Cardiac fibroblast (primary cell): ENCODE data around the gene DLEC1.

Experiments used
- DNase-seq, 2 donors: peaks; one replicate each; pipeline versions ENCODE4 v3.0.0 to v3.0.0-alpha.2; 2010; ENCODE audit warnings: low read depth in 2 of 2
- H3K4me3 ChIP-seq, 2 donors: replicated peaks in 1 of 2; 1 replicate in 1 of 2; 2 replicates in 1 of 2; pipeline ENCODE4 v1.5.1; 2011; ENCODE audit warnings: low read depth in 2 of 2, low read length in 2 of 2, mild to moderate bottlenecking in 2 of 2, moderate library complexity in 1 of 2
- TF ChIP-seq, protein P1 (sequence below): IDR thresholded peaks from one replicate; pipeline ENCODE4 v1.5.1; 2011; ENCODE audit warnings: low read depth, mild to moderate bottlenecking, low read length, inconsistent platforms

The DLEC1 gene

DNA sequence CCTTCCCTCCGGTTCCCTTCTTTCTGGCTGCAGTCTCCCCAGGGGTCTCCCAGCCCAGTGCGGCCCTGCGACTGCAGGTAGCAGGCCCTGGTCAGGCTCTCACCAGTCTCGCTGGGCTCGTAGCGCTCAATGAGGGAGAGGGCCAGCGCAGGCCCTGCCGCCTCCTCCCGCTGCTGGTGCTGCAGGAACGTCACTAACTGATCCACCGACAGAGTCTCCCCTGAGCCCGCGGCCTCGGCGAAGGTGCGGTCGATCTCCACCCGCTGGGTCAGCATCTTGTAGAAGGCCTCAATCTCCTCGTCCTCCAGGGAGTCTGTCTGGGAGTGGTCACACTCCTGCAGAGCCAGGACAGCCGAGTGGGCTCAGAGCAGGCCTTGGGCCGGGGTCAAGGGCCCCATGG, 27.9 kb upstream of the DLEC1 start:
- TF ChIP-seq, protein P1, sequence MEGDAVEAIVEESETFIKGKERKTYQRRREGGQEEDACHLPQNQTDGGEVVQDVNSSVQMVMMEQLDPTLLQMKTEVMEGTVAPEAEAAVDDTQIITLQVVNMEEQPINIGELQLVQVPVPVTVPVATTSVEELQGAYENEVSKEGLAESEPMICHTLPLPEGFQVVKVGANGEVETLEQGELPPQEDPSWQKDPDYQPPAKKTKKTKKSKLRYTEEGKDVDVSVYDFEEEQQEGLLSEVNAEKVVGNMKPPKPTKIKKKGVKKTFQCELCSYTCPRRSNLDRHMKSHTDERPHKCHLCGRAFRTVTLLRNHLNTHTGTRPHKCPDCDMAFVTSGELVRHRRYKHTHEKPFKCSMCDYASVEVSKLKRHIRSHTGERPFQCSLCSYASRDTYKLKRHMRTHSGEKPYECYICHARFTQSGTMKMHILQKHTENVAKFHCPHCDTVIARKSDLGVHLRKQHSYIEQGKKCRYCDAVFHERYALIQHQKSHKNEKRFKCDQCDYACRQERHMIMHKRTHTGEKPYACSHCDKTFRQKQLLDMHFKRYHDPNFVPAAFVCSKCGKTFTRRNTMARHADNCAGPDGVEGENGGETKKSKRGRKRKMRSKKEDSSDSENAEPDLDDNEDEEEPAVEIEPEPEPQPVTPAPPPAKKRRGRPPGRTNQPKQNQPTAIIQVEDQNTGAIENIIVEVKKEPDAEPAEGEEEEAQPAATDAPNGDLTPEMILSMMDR: no peak
- H3K4me3 ChIP-seq: no peak overlapping the region
- DNase-seq: no peak

DNA sequence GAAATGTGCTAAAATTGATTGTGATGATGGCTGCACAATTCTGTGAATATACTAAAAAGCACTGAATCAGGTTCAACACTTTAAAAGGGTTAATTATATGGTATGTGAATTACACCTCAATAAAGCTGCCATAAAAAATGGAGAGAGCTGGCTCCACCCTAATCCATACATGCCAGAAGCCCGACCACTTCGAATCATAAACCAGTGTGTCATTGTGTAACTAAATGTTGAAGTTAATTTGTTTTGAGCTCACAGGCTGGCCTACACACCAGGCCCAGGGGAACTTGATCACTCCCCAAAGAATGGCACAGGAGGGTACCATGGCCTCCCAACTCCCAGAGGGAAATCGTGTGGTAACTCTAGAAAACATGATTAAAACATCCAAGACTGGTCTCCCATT, 23.5 kb upstream of the DLEC1 start:
- DNase-seq: no peak
- H3K4me3 ChIP-seq: no peak overlapping the region
- TF ChIP-seq, protein P1: no peak

DNA sequence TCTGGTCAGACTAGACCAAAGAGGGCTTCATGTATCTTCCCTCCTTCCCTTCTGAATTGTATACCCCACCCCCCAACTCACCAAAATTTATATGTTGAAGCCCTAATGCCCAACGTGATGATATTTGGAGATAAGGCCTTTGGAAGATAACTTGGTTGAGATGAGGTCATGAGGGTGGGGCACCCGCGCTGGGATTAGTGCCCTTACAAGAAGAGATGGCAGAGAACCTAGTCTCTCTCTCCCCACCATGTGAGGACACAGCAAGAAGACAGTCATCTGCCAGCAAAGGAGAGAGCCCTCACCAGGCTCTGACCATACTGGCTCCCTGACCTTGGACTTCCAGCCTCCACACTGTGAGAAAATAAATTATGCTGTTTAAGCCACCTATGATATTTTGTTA, 23.0 kb upstream of the DLEC1 start:
- no peak for DNase-seq
- TF ChIP-seq, protein P1: no peak

DNA sequence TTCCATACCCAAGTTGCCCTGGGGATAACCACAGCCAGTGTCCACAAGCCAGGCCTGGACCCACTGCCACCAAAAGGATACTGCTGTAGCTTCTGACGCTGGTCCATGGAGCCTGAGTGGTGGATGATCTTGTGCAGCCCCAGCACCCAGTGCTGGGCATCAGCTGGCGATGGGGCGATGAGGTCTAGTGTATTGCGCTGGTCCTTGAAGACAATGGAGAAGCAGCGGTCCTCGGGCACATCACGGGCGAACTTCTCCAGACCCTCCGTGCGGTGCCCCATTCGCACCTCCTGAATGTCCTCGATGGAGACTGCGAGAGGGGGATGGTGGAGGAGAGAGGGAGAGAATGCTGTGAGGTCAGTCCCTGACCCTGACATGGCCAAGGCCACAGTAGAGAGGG, 22.6 kb upstream of the DLEC1 start:
- TF ChIP-seq, protein P1: no peak
- DNase-seq: no peak
- H3K4me3 ChIP-seq: no peak overlapping the region

More for the DNA sequence above, 23.0 kb upstream of the DLEC1 start:
- H3K4me3 ChIP-seq: no peak overlapping the region

DNA sequence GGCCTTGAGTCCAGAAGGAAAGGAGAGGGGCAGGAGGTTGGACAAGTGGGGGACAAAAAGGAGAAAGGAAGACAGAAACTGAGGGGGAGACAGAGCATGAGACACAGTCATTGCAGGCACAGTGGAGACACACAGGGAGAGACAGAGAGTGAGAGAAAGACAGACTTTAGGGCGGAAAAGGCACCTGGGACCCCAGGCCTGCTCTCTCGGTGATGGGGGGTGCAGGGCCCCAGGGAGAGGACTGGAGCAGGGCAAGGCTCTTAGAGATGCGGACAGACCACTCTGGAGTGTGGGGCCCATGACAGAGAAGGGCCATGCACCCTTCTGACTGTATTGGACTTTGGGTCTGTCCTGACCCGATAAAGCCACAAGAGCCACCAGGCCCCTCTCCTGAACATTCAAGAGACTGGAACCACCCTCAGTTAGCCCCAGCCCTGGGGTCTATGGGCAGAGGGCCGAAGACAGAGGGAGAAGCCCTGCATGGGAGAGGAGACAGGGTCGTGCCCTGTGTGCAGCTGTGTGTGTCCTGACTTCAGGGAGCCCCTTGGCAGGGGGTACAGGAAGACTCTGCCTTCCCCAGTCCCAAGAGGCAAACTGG, 22.1 kb upstream of the DLEC1 start:
- no peak for DNase-seq
- TF ChIP-seq, protein P1: no peak
- no peak overlapping the region for H3K4me3 ChIP-seq

DNA sequence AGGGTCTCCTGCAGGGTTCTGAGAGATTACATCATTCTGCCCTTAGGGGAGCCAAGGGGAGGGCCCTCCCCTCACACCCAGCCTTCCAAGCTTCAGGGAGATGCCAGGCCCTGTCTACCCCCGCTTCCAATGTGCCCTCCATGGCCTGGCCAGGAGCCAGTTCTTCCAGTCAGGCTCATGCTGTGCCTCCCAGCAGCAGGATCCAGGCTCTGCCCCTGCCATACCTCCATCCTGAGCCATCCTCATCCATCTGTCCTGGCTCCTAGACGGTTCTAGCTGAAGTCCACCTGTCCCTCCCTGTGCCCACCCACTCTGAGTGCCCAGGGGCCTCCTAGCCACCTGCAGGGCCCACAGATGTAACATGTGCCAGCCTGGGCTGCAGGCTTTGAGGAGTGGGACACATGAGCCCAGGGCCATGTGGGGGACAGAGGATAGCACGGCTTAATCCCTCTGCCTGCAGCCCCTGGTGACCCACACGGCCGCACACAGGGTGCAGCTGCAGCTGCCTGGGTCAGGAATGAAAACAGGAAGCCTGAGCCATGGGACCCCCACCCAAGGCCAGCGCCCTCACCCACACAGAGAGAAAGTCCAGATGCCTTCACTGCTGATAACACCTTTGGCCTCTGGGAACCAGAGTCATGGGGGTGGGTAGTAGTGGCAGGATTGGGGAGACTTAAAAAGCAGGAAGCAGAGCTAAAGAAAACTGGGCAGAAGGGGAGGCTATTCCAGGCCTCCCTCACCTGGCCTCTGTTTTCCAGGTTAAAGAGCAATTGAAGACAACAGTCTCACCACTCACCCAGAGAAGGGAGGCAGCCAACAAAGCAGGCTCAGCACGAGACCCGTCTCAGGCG, 21.3 kb upstream of the DLEC1 start:
- TF ChIP-seq, protein P1: no peak
- no peak overlapping the region for H3K4me3 ChIP-seq
- no peak for DNase-seq
